ENCODE results near the gene FERMT2. TPM values are rescaled to one million over a fixed set of nuclear protein-coding genes. Genes with fewer than 3 reads are reported as not detected.

FERMT2 gene
- total and polyA plus RNA-seq, 2 donors from 2014 or later = 46.2 to 78.2 TPM

- intact Hi-C loops (cut with DNase I) = loop anchor here (10.0 kb wide), 1 partner anchor 146 kb away; no protein-coding TSS in a partner anchor
- Histone ChIP-seq H3K4me1 (ENCODE audit: control insufficient read depth in 2 of 3, insufficient read depth in 2 of 3, low read depth in 1 of 3, low read length in 3 of 3) (peaks cover 0 to 4% (median 2%) of the 10 kb centered on the region in 3 donors), H3K36me3 (ENCODE audit: control insufficient read depth in 2 of 3, insufficient read depth in 3 of 3, low read length in 3 of 3) (no peaks in the 10 kb centered on the region), H3K4me3 (ENCODE audit: low read length in 3 of 3) (no peak overlapping the region), H3K9ac (ENCODE audit: low read length in 3 of 3) (no peak overlapping the region), H3K27ac (ENCODE audit: low read depth in 2 of 2, low read length in 2 of 2) (peak overlapping the region; percentile 44 to 59), H3K9me3 (ENCODE audit: control insufficient read depth in 2 of 3, insufficient read depth in 1 of 3, low read length in 3 of 3) (no peaks in the 10 kb centered on the region), H3K27me3 (ENCODE audit: control insufficient read depth, insufficient read depth, low read length) (no peaks in the 10 kb centered on the region)
- no peak for FAIRE-seq
- DNase-seq = peak in 1 of 5 donors; percentile 24
- TF ChIP-seq CTCF (IDR thresholded peaks at IDR 0.05; ENCODE audit: borderline replicate concordance, extremely low read depth, insufficient read depth) = peak; percentile 10
Measured at GRCh38 chr14:52960627-52961026, 9.8 kb upstream of the FERMT2 start.

GRCh38 chr14:52954346-52955214 lies 3.7 kb upstream of the FERMT2 start:
- no peak for DNase-seq
- H3K9me3 ChIP-seq (ENCODE audit: control insufficient read depth in 2 of 3, insufficient read depth in 1 of 3, low read length in 3 of 3) = no peaks in the 10 kb centered on the region
- H3K4me1 ChIP-seq (ENCODE audit: control insufficient read depth in 2 of 3, insufficient read depth in 2 of 3, low read depth in 1 of 3, low read length in 3 of 3) = peaks cover 2 to 7% (median 2%) of the 10 kb centered on the region in 3 donors
- no peak overlapping the region for H3K4me3 ChIP-seq (ENCODE audit: low read length in 3 of 3)
- no peak overlapping the region for H3K27ac ChIP-seq (ENCODE audit: low read depth in 2 of 2, low read length in 2 of 2)
- TF ChIP-seq CTCF (IDR thresholded peaks at IDR 0.05; ENCODE audit: borderline replicate concordance, extremely low read depth, insufficient read depth) = no peak
- H3K36me3 ChIP-seq (ENCODE audit: control insufficient read depth in 2 of 3, insufficient read depth in 3 of 3, low read length in 3 of 3) = no peaks in the 10 kb centered on the region
- no peak for FAIRE-seq
- no peaks in the 10 kb centered on the region for H3K27me3 ChIP-seq (ENCODE audit: control insufficient read depth, insufficient read depth, low read length)
- intact Hi-C loops (cut with DNase I) = no loop called here
- H3K9ac ChIP-seq (ENCODE audit: low read length in 3 of 3) = no peak overlapping the region

- H3K4me3 ChIP-seq (ENCODE audit: low read length in 3 of 3) = peak overlapping the region; percentile 64 to 78 (median 75)
- H3K9me3 ChIP-seq (ENCODE audit: control insufficient read depth in 2 of 3, insufficient read depth in 1 of 3, low read length in 3 of 3) = no peaks in the 10 kb centered on the region
- H3K27me3 ChIP-seq (ENCODE audit: control insufficient read depth, insufficient read depth, low read length) = no peaks in the 10 kb centered on the region
- intact Hi-C loops (cut with DNase I) = no loop called here
- peak; percentile 35 for TF ChIP-seq CTCF (IDR thresholded peaks at IDR 0.05; ENCODE audit: borderline replicate concordance, extremely low read depth, insufficient read depth)
- no peaks in the 10 kb centered on the region for H3K36me3 ChIP-seq (ENCODE audit: control insufficient read depth in 2 of 3, insufficient read depth in 3 of 3, low read length in 3 of 3)
- peaks cover 2 to 7% (median 7%) of the 10 kb centered on the region in 3 donors for H3K4me1 ChIP-seq (ENCODE audit: control insufficient read depth in 2 of 3, insufficient read depth in 2 of 3, low read depth in 1 of 3, low read length in 3 of 3)
- DNase-seq (peak in 4 of 5 donors; percentile 53 to 92 (median 80)), FAIRE-seq (no peak)
- H3K9ac ChIP-seq (ENCODE audit: low read length in 3 of 3) = peak overlapping the region; percentile 46 to 79 (median 57)
- peak overlapping the region; percentile 97 for H3K27ac ChIP-seq (ENCODE audit: low read depth in 2 of 2, low read length in 2 of 2)
Measured at GRCh38 chr14:52951681-52952554, 1.1 kb upstream of the FERMT2 start.

All from kidney (tissue), 14 donors.